ENCODE measurements around the gene WIPF2.

Gene WIPF2

DNA sequence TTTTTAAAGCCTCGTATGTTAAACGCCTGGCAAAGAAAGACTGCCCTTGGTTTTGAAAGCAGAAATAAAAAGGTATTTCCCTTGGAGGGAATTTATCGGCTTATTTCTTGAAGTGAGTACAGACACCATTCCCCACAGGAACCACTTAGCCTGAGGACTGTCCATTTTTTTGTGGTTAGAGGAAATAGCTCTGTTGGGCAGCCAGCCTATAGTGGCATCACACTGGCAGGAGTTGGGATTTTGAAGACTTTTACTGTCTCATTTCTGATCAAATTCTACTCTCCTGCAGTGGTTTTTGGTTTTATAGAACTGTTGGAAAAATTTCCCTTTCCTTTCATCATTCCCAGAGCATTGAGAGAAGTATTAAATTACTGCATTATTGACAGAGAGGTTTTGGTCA, 34.5 kb downstream of the WIPF2 start:
- Histone ChIP-seq H3K4me3 (ENCODE audit: low read length in 2 of 2) (no peak overlapping the region), H3K27me3 (ENCODE audit: control insufficient read depth in 1 of 2, insufficient read depth in 2 of 2, low read length in 2 of 2) (no peaks in the 10 kb centered on the region), H3K4me1 (ENCODE audit: control insufficient read depth, insufficient read depth, low read length) (no peaks in the 10 kb centered on the region), H3K27ac (ENCODE audit: low read length) (no peak overlapping the region), H3K9me3 (ENCODE audit: control insufficient read depth in 2 of 2, low read length in 2 of 2) (no peaks in the 10 kb centered on the region), H3K9ac (ENCODE audit: low read length in 2 of 2) (no peak overlapping the region), H3K36me3 (ENCODE audit: control insufficient read depth in 2 of 2, insufficient read depth in 2 of 2, low read length in 2 of 2) (peaks cover 11 to 17% of the 10 kb centered on the region in 2 donors)

DNA sequence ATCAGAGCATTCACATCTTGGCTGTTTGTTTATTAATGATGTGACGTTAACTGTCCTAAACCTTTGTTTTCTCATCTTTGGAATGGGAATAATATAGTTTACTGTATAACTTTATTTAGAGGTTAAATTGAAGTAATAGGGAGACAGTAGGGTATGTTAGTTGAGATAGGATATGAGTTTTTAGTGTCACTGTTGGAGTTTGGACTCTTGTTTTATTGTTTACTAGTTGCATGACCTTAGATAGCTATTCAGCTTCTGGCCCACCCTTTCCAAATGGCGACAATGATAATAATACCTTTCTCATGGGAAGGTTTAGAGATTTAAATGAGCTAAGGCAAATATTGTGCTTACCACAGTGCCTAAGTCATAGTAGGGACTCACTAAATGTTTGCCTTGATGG, 40.4 kb downstream of the WIPF2 start:
- Histone ChIP-seq H3K27me3 (ENCODE audit: control insufficient read depth in 1 of 2, insufficient read depth in 2 of 2, low read length in 2 of 2) (no peaks in the 10 kb centered on the region), H3K36me3 (ENCODE audit: control insufficient read depth in 2 of 2, insufficient read depth in 2 of 2, low read length in 2 of 2) (peaks cover 32 to 44% of the 10 kb centered on the region in 2 donors), H3K9me3 (ENCODE audit: control insufficient read depth in 2 of 2, low read length in 2 of 2) (no peaks in the 10 kb centered on the region), H3K9ac (ENCODE audit: low read length in 2 of 2) (no peak overlapping the region), H3K4me1 (ENCODE audit: control insufficient read depth, insufficient read depth, low read length) (no peaks in the 10 kb centered on the region), H3K4me3 (ENCODE audit: low read length in 2 of 2) (no peak overlapping the region), H3K27ac (ENCODE audit: low read length) (no peak overlapping the region)

DNA sequence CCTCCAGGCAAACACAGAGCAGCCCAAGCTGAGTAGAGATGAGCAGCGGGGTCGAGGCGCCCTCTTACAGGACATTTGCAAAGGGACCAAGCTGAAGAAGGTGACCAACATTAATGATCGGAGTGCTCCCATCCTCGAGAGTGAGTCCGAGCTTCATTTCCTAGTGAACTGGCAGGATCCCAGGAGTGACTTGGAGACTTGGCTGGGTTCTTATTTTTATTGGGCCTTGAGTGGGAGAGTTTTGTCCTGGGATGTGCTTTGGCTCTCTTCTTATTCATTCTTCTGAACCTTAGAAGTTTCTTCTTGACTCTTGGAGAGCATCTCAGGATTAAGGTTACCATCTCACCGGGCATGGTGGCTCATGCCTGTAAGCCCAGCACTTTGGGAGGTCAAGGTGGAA, 41.4 kb downstream of the WIPF2 start:
- Histone ChIP-seq H3K4me3 (ENCODE audit: low read length in 2 of 2) (no peak overlapping the region), H3K9ac (ENCODE audit: low read length in 2 of 2) (no peak overlapping the region), H3K27ac (ENCODE audit: low read length) (no peak overlapping the region), H3K36me3 (ENCODE audit: control insufficient read depth in 2 of 2, insufficient read depth in 2 of 2, low read length in 2 of 2) (peaks cover 41 to 54% of the 10 kb centered on the region in 2 donors), H3K9me3 (ENCODE audit: control insufficient read depth in 2 of 2, low read length in 2 of 2) (no peaks in the 10 kb centered on the region), H3K4me1 (ENCODE audit: control insufficient read depth, insufficient read depth, low read length) (no peaks in the 10 kb centered on the region), H3K27me3 (ENCODE audit: control insufficient read depth in 1 of 2, insufficient read depth in 2 of 2, low read length in 2 of 2) (no peaks in the 10 kb centered on the region)

DNA sequence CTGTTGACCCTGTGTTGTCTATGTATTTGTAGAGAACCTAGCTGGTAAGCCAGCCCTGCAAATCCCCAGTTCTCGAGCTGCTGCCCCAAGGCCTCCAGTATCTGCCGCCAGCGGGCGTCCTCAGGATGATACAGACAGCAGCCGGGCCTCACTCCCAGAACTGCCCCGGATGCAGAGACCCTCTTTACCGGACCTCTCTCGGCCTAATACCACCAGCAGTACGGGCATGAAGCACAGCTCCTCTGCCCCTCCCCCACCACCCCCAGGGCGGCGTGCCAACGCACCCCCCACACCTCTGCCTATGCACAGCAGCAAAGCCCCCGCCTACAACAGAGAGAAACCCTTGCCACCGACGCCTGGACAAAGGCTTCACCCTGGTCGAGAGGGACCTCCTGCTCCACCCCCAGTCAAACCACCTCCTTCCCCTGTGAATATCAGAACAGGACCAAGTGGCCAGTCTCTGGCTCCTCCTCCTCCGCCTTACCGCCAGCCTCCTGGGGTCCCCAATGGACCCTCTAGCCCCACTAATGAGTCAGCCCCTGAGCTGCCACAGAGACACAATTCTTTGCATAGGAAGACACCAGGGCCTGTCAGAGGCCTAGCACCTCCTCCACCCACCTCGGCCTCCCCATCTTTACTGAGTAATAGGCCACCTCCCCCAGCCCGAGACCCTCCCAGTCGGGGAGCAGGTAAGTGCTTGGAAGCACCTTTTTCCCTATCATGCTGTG, 45.5 kb downstream of the WIPF2 start:
- no peaks in the 10 kb centered on the region for H3K27me3 ChIP-seq (ENCODE audit: control insufficient read depth in 1 of 2, insufficient read depth in 2 of 2, low read length in 2 of 2)
- peaks cover 42 to 52% of the 10 kb centered on the region in 2 donors for H3K36me3 ChIP-seq (ENCODE audit: control insufficient read depth in 2 of 2, insufficient read depth in 2 of 2, low read length in 2 of 2)
- no peaks in the 10 kb centered on the region for H3K4me1 ChIP-seq (ENCODE audit: control insufficient read depth, insufficient read depth, low read length)
- no peak overlapping the region for H3K9ac ChIP-seq (ENCODE audit: low read length in 2 of 2)
- no peak overlapping the region for H3K4me3 ChIP-seq (ENCODE audit: low read length in 2 of 2)
- no peak overlapping the region for H3K27ac ChIP-seq (ENCODE audit: low read length)
- H3K9me3 ChIP-seq (ENCODE audit: control insufficient read depth in 2 of 2, low read length in 2 of 2), result no peaks in the 10 kb centered on the region

- Histone ChIP-seq H3K9me3 (ENCODE audit: control insufficient read depth in 2 of 2, low read length in 2 of 2) (no peaks in the 10 kb centered on the region), H3K4me3 (ENCODE audit: low read length in 2 of 2) (no peak overlapping the region), H3K27ac (ENCODE audit: low read length) (no peak overlapping the region), H3K36me3 (ENCODE audit: control insufficient read depth in 2 of 2, insufficient read depth in 2 of 2, low read length in 2 of 2) (peaks cover 42 to 47% of the 10 kb centered on the region in 2 donors), H3K9ac (ENCODE audit: low read length in 2 of 2) (no peak overlapping the region), H3K4me1 (ENCODE audit: control insufficient read depth, insufficient read depth, low read length) (no peaks in the 10 kb centered on the region), H3K27me3 (ENCODE audit: control insufficient read depth in 1 of 2, insufficient read depth in 2 of 2, low read length in 2 of 2) (no peaks in the 10 kb centered on the region)
Observed at GRCh38 chr17:40265337-40265736, 46.2 kb downstream of the WIPF2 start.

GRCh38 chr17:40266882-40267281, 47.8 kb downstream of the WIPF2 start:
- Histone ChIP-seq H3K4me1 (ENCODE audit: control insufficient read depth, insufficient read depth, low read length) (no peaks in the 10 kb centered on the region), H3K9ac (ENCODE audit: low read length in 2 of 2) (no peak overlapping the region), H3K27ac (ENCODE audit: low read length) (no peak overlapping the region), H3K36me3 (ENCODE audit: control insufficient read depth in 2 of 2, insufficient read depth in 2 of 2, low read length in 2 of 2) (peaks cover 36 to 38% of the 10 kb centered on the region in 2 donors), H3K9me3 (ENCODE audit: control insufficient read depth in 2 of 2, low read length in 2 of 2) (no peaks in the 10 kb centered on the region), H3K27me3 (ENCODE audit: control insufficient read depth in 1 of 2, insufficient read depth in 2 of 2, low read length in 2 of 2) (no peaks in the 10 kb centered on the region), H3K4me3 (ENCODE audit: low read length in 2 of 2) (no peak overlapping the region)

GRCh38 chr17:40268141-40268712, 49.1 kb downstream of the WIPF2 start:
- Histone ChIP-seq H3K27ac (ENCODE audit: low read length) (no peak overlapping the region), H3K36me3 (ENCODE audit: control insufficient read depth in 2 of 2, insufficient read depth in 2 of 2, low read length in 2 of 2) (peaks cover 29 to 34% of the 10 kb centered on the region in 2 donors), H3K9ac (ENCODE audit: low read length in 2 of 2) (no peak overlapping the region), H3K4me3 (ENCODE audit: low read length in 2 of 2) (no peak overlapping the region), H3K27me3 (ENCODE audit: control insufficient read depth in 1 of 2, insufficient read depth in 2 of 2, low read length in 2 of 2) (no peaks in the 10 kb centered on the region), H3K4me1 (ENCODE audit: control insufficient read depth, insufficient read depth, low read length) (no peaks in the 10 kb centered on the region), H3K9me3 (ENCODE audit: control insufficient read depth in 2 of 2, low read length in 2 of 2) (no peaks in the 10 kb centered on the region)

GRCh38 chr17:40278414-40278813, 59.3 kb downstream of the WIPF2 start:
- H3K27me3 ChIP-seq (ENCODE audit: control insufficient read depth in 1 of 2, insufficient read depth in 2 of 2, low read length in 2 of 2), result no peaks in the 10 kb centered on the region
- H3K36me3 ChIP-seq (ENCODE audit: control insufficient read depth in 2 of 2, insufficient read depth in 2 of 2, low read length in 2 of 2), result peaks cover 25 to 54% of the 10 kb centered on the region in 2 donors
- no peaks in the 10 kb centered on the region for H3K4me1 ChIP-seq (ENCODE audit: control insufficient read depth, insufficient read depth, low read length)
- no peaks in the 10 kb centered on the region for H3K9me3 ChIP-seq (ENCODE audit: control insufficient read depth in 2 of 2, low read length in 2 of 2)
- H3K4me3 ChIP-seq (ENCODE audit: low read length in 2 of 2), result no peak overlapping the region
- no peak overlapping the region for H3K9ac ChIP-seq (ENCODE audit: low read length in 2 of 2)
- no peak overlapping the region for H3K27ac ChIP-seq (ENCODE audit: low read length)

DNA sequence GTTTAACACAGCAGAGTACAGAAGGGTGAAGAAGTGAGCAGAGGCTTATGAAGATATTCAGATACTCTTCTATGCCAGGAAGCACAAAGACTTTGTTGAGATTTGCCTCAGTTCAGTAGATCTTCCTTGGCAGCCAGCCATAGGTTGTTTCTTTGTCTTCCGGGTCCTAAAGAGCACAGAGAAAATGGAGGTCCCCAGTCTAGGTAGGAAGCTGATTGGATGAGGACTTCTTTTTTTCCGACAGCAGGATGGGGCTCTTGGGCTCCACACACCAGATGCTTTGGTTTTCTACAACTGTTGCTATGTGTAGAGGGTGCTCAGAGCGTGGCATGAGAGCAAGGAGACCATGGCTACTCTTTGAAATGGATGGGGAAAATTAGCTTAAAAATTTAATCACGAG, 60.3 kb downstream of the WIPF2 start:
- no peaks in the 10 kb centered on the region for H3K9me3 ChIP-seq (ENCODE audit: control insufficient read depth in 2 of 2, low read length in 2 of 2)
- no peak overlapping the region for H3K4me3 ChIP-seq (ENCODE audit: low read length in 2 of 2)
- H3K9ac ChIP-seq (ENCODE audit: low read length in 2 of 2), result no peak overlapping the region
- peaks cover 18 to 48% of the 10 kb centered on the region in 2 donors for H3K36me3 ChIP-seq (ENCODE audit: control insufficient read depth in 2 of 2, insufficient read depth in 2 of 2, low read length in 2 of 2)
- H3K27ac ChIP-seq (ENCODE audit: low read length), result no peak overlapping the region
- H3K27me3 ChIP-seq (ENCODE audit: control insufficient read depth in 1 of 2, insufficient read depth in 2 of 2, low read length in 2 of 2), result no peaks in the 10 kb centered on the region
- no peaks in the 10 kb centered on the region for H3K4me1 ChIP-seq (ENCODE audit: control insufficient read depth, insufficient read depth, low read length)

DNA sequence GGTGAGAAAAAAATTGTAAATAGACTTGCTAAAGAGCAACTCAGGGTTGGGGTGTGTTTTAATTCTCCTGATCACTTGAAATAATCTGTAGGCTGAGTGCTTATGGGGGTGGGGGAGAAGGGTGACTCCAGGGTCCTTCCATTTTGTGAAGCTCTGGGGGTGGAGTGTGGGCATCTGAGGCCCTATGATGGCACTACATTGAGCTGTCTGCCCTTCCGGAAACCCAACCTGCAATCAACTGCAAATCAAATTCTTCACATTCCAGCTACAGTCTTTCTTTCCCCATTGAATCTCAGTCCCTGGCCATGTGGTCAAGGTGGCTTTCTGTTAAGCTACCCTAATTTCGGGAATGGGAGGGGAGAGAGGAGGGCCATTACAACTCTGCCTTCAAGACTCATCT, 62.6 kb downstream of the WIPF2 start:
- no peaks in the 10 kb centered on the region for H3K4me1 ChIP-seq (ENCODE audit: control insufficient read depth, insufficient read depth, low read length)
- H3K4me3 ChIP-seq (ENCODE audit: low read length in 2 of 2), result no peak overlapping the region
- H3K36me3 ChIP-seq (ENCODE audit: control insufficient read depth in 2 of 2, insufficient read depth in 2 of 2, low read length in 2 of 2), result peaks cover 15 to 37% of the 10 kb centered on the region in 2 donors
- H3K9ac ChIP-seq (ENCODE audit: low read length in 2 of 2), result no peak overlapping the region
- H3K27ac ChIP-seq (ENCODE audit: low read length), result no peak overlapping the region
- no peaks in the 10 kb centered on the region for H3K9me3 ChIP-seq (ENCODE audit: control insufficient read depth in 2 of 2, low read length in 2 of 2)
- no peaks in the 10 kb centered on the region for H3K27me3 ChIP-seq (ENCODE audit: control insufficient read depth in 1 of 2, insufficient read depth in 2 of 2, low read length in 2 of 2)

GRCh38 chr17:40283662-40284061, 64.6 kb downstream of the WIPF2 start:
- Histone ChIP-seq H3K9me3 (ENCODE audit: control insufficient read depth in 2 of 2, low read length in 2 of 2) (no peaks in the 10 kb centered on the region), H3K9ac (ENCODE audit: low read length in 2 of 2) (no peak overlapping the region), H3K27ac (ENCODE audit: low read length) (no peak overlapping the region), H3K4me1 (ENCODE audit: control insufficient read depth, insufficient read depth, low read length) (peaks cover 11% of the 10 kb centered on the region), H3K27me3 (ENCODE audit: control insufficient read depth in 1 of 2, insufficient read depth in 2 of 2, low read length in 2 of 2) (no peaks in the 10 kb centered on the region), H3K4me3 (ENCODE audit: low read length in 2 of 2) (no peak overlapping the region), H3K36me3 (ENCODE audit: control insufficient read depth in 2 of 2, insufficient read depth in 2 of 2, low read length in 2 of 2) (peaks cover 10 to 27% of the 10 kb centered on the region in 2 donors)

All from stomach smooth muscle (tissue), 2 donors.